T-cell (primary cell): Measurements from ENCODE around the gene THAP7. TPM values are rescaled to one million over a fixed set of nuclear protein-coding genes. Genes with fewer than 3 reads are reported as not detected.

Source experiments
- ATAC-seq, 4 experiments: fragments of 200-7000 bp in 3 of 4; fragments of 150-1000 bp in 1 of 4; cut with Tn5 transposase; replicated peaks in 1 of 4; 1 replicate in 3 of 4; 2 replicates in 1 of 4; pipeline ENCODE4 v1.10.0; 2021; ENCODE audit warnings: moderate library complexity in 3 of 4, mild to moderate bottlenecking in 2 of 4, moderate number of reproducible peaks in 1 of 4
- CTCF ChIA-PET, 2 donors: fragments of 300-600 bp; sonication (Branson Sonifier 250); formaldehyde crosslinking; loops; one replicate each; lab custom pipeline; 2022; ENCODE audit warnings: antibody characterized with exemption in 2 of 2; lab: Charles Lee
- POLR2A ChIA-PET, 2 donors: fragments of 300-600 bp; sonication (Branson Sonifier 250); formaldehyde crosslinking; loops; one replicate each; lab custom pipeline; 2022; ENCODE audit warnings: antibody characterized with exemption in 2 of 2; lab: Charles Lee
- DNase-seq, 35 experiments: peaks; one replicate each; pipeline versions ENCODE4 v3.0.0 to v3.0.0-alpha.2; 2013 to 2023
- H3K27ac ChIP-seq: one replicate; pipeline ENCODE4 v1.5.1; 2013; ENCODE audit warnings: low read length
- H3K27me3 ChIP-seq, 2 experiments: replicated peaks in 1 of 2; 1 replicate in 1 of 2; 2 replicates in 1 of 2; pipeline versions ENCODE4 v1.6.1 to v1.7.0; 2013; ENCODE audit warnings: low read length in 1 of 2, mixed read lengths in 1 of 2; ENCODE audit not compliant: control insufficient read depth in 2 of 2, insufficient read depth in 2 of 2; ENCODE audit errors: extremely low read depth in 1 of 2
- H3K36me3 ChIP-seq, 2 donors: 1 replicate in 1 of 2; 2 replicates in 1 of 2; pipeline versions ENCODE4 v1.6.1 to v1.7.0; 2013; ENCODE audit warnings: low read length in 1 of 2; ENCODE audit not compliant: control insufficient read depth in 2 of 2, insufficient read depth in 1 of 2; ENCODE audit errors: extremely low read depth in 1 of 2
- H3K4me1 ChIP-seq, 2 experiments: 1 replicate in 1 of 2; 2 replicates in 1 of 2; pipeline versions ENCODE4 v1.6.1 to v1.7.0; 2013; ENCODE audit warnings: low read length in 2 of 2, mixed read lengths in 1 of 2; ENCODE audit not compliant: insufficient read depth in 2 of 2, control insufficient read depth in 1 of 2; ENCODE audit errors: extremely low read depth in 1 of 2
- H3K4me3 ChIP-seq, 2 donors: 1 replicate in 1 of 2; 2 replicates in 1 of 2; pipeline versions ENCODE4 v1.5.1 to v1.7.0; 2013; ENCODE audit warnings: mild to moderate bottlenecking in 2 of 2, low read length in 1 of 2, moderate library complexity in 1 of 2; ENCODE audit not compliant: control insufficient read depth in 1 of 2; ENCODE audit errors: extremely low read depth in 1 of 2
- H3K9me3 ChIP-seq: 2 replicates; pipeline ENCODE4 v1.7.0; 2013
- H3K27ac Mint-ChIP-seq, 2 donors: one replicate each; pipeline ENCODE4 v1.8.0; 2020 to 2021; ENCODE audit warnings: mild to moderate bottlenecking in 2 of 2, mixed read lengths in 2 of 2
- H3K27me3 Mint-ChIP-seq, 2 donors: one replicate each; pipeline ENCODE4 v1.8.0; 2021 to 2022; ENCODE audit warnings: mixed read lengths in 2 of 2
- H3K36me3 Mint-ChIP-seq: one replicate; pipeline ENCODE4 v1.8.0; 2021; ENCODE audit warnings: mixed read lengths
- H3K4me1 Mint-ChIP-seq, 3 donors: one replicate each; pipeline ENCODE4 v1.8.0; 2020 to 2022; ENCODE audit warnings: mixed read lengths in 3 of 3, mild to moderate bottlenecking in 1 of 3
- H3K4me3 Mint-ChIP-seq, 3 donors: one replicate each; pipeline ENCODE4 v1.8.0; 2020 to 2022; ENCODE audit warnings: mild to moderate bottlenecking in 3 of 3, mixed read lengths in 3 of 3, moderate library complexity in 3 of 3
- H3K9me3 Mint-ChIP-seq, 3 donors: one replicate each; pipeline ENCODE4 v1.8.0; 2020 to 2022; ENCODE audit warnings: mixed read lengths in 3 of 3
- WGBS: methylation state at CpG from one replicate; pipeline ENCODE4 v1.1.5; 2013; ENCODE audit warnings: missing lambda C conversion rate; ENCODE audit not compliant: insufficient coverage; 5-methylcytosine and 5-hydroxymethylcytosine counted together
- total RNA-seq, 35 experiments: library from RNA in 6 of 35; stranded (reverse) in 6 of 35; fragments of 120-200 nt in 1 of 35; gene quantifications; one replicate each; pipeline versions ENCODE4 v1.2.1 to v1.2.4 and lab custom pipeline; 2013 to 2026

THAP7 gene
- total RNA-seq, 5 donors from 2014 or later (not counting 1 experiment from before 2014, with no cell fraction given), result 46.4 to 61.1 (median 56.8) TPM

DNA sequence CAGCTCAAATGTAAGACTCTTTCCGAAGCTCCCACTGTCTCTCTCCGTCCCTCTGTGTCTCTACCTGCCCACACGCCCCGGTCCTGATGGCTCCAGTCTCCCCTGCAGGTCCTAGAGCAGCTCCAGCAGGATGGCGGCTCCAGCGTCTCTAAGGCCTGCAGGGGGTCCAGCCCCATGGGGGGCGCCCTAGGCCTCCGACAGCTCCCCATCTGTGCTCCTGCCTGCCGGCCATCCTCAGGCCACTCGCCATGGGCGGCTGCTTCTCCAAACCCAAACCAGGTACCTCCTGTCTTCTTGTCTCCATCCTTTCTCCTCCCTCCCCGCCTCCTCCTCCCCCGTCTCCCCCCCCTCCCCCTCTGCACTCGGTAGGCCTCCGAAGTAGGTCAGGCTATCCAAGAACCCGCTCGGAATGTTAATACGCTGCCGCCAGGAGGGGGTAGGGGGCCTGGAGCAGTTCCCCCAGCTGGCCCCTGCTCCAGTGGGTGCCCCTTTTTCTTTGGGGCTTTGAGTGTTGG, 34.2 kb downstream of the THAP7 start:
- Histone ChIP-seq H3K4me1 (peaks cover 2 to 20% of the 10 kb centered on the region in 2 experiments), H3K9me3 (no peaks in the 10 kb centered on the region), H3K27me3 (peaks cover 2 to 31% of the 10 kb centered on the region in 2 experiments), H3K27ac (no peak overlapping the region), H3K4me3 (no peak overlapping the region), H3K36me3 (no peaks in the 10 kb centered on the region)
- ATAC-seq, result no peak
- no peak for DNase-seq
- H3K36me3 Mint-ChIP-seq, result no peaks in the 10 kb centered on the region
- ChIA-PET POLR2A (no interaction called here), CTCF (no interaction called here)
- H3K27me3 Mint-ChIP-seq, result peaks cover 8 to 11% of the 10 kb centered on the region in 2 donors
- H3K9me3 Mint-ChIP-seq, result no peaks in the 10 kb centered on the region
- peaks cover 9 to 12% (median 11%) of the 10 kb centered on the region in 3 donors for H3K4me1 Mint-ChIP-seq
- no peak overlapping the region for H3K27ac Mint-ChIP-seq
- 87% methylated on average over 11 of the region's 19 CpGs for WGBS
- H3K4me3 Mint-ChIP-seq, result no peak overlapping the region

DNA sequence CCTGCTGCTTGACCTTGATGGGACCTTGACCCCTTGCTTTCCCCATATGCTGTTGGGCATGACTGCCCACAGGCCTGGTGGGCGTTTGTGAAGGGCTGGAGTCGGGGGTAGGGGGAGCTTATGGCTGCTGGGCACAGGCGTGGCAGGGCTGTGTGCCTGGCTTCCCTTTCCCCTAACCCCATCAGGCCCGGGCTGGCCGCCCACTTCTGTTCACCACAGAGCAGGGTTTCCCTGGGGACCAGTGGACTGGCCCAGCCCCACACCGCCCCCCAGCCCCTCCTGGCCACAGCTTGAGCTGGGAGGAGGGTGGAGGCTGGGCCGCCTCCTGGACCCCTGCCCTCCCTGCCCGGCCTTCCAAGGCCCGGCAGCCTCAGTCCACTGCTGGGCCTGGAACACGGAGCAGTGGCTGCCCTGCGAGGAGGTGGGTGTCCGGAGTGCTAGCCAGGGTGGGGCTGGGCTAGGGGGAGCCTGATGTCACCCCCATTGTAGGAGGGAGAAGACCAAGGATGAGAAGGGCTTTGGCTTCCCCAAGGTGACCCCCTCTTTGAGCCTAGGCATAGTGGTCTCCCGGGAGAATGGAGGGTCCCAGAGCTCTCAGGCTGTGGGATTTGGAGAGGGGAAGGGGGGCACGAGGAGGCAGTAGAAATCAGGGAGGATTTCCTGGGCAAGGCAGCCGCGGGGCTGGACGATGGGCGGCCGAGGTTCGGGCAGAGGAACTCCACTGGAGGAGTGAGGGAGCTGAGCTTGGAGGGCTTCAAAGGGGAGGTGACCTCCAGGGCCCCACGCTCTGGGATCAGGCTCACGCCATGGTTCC, 34.8 kb downstream of the THAP7 start, which contains the start of gene AIFM3:
AIFM3 (plus strand) TSS at position 373 of the 814 bp plus-strand sequence. CDS start 690 bp downstream, outside the sequence.
- Mint-ChIP-seq H3K36me3 (no peaks in the 10 kb centered on the region), H3K4me1 (peaks cover 9 to 12% (median 12%) of the 10 kb centered on the region in 3 donors), H3K27me3 (peaks cover 8 to 11% of the 10 kb centered on the region in 2 donors), H3K27ac (no peak within 1 kb of the TSS), H3K9me3 (no peaks in the 10 kb centered on the region), H3K4me3 (peak within 1 kb of the TSS in 1 of 3 donors; percentile 49)
- H3K4me3 ChIP-seq, result no peak within 1 kb of the TSS
- 89% methylated on average over 13 of the region's 22 CpGs for WGBS
- ChIA-PET CTCF (interaction anchor here in 1 of 2 donors (0.6 kb wide), 1 partner anchor 60 kb away, joined by 5 read pairs; no protein-coding TSS in a partner anchor), POLR2A (no interaction called here)
- no peaks in the 10 kb centered on the region for H3K9me3 ChIP-seq
- H3K36me3 ChIP-seq, result no peaks in the 10 kb centered on the region
- no peak within 1 kb of the TSS for H3K27ac ChIP-seq
- no peak for ATAC-seq
- H3K4me1 ChIP-seq, result peaks cover 2 to 20% of the 10 kb centered on the region in 2 experiments
- DNase-seq, result no peak
- peaks cover 2 to 37% of the 10 kb centered on the region in 2 experiments for H3K27me3 ChIP-seq

DNA sequence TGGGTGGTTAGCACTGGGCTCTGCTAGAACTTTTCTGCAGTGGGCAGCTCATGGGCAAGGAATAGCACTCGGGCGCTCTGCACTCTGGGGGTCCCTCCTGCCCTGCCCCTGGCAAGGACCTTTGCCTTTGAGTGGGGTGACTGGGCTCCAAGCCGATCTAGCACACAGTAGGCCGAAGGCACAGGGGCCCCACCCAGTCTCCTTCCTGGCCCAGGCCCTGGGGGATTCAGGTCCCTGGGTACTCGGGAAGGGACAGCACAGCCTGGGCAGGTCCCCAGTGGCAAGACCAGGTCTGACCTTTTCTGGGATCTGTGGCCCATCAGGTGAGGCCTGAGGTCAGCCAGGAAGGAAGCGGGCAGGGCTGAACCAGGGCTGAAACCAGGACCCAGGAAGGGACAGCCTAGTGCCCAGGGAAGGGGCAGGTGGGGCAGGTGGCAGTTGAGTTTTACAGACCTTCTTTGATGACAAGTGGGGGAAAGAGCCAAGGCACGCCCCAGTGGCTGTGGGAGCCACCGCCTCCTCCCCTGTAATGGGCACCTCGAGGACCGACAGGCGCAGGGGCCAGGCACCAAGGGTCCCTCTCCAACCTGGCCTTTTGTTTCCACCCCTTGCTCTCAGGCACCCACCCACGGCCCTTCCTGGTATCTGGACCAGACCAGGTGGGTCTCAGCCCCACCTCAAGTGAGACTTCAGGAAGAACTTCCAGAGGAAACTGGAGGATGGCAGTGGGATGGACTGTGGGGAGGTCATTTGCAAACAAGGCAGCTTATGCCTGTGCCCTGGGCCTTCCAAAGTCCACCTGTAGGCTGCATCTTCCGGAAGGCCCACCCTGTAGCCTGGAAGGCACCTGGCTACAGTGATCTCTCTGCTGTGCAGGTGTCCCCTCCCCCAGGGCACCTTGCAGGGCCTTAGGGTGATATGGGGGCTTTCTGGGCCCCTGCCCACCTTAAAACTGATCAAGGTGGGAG, 35.7 kb downstream of the THAP7 start:
- H3K27ac ChIP-seq, result no peak overlapping the region
- no peak overlapping the region for H3K4me3 ChIP-seq
- Mint-ChIP-seq H3K27ac (no peak overlapping the region), H3K4me1 (peaks cover 12 to 17% (median 12%) of the 10 kb centered on the region in 3 donors), H3K36me3 (no peaks in the 10 kb centered on the region), H3K27me3 (peaks cover 8 to 14% of the 10 kb centered on the region in 2 donors), H3K9me3 (no peaks in the 10 kb centered on the region), H3K4me3 (peak overlapping the region; percentile 47 to 61 (median 49))
- no peak for ATAC-seq
- no peak for DNase-seq
- H3K9me3 ChIP-seq, result no peaks in the 10 kb centered on the region
- peaks cover 2 to 44% of the 10 kb centered on the region in 2 experiments for H3K27me3 ChIP-seq
- ChIA-PET POLR2A (interaction anchor here in 1 of 2 donors (0.5 kb wide), 1 partner anchor 46 kb away, joined by 4 read pairs; no protein-coding TSS in a partner anchor), CTCF (no interaction called here)
- 85% methylated on average over 12 of the region's 13 CpGs for WGBS
- H3K4me1 ChIP-seq, result peaks cover 2 to 20% of the 10 kb centered on the region in 2 experiments
- no peaks in the 10 kb centered on the region for H3K36me3 ChIP-seq

DNA sequence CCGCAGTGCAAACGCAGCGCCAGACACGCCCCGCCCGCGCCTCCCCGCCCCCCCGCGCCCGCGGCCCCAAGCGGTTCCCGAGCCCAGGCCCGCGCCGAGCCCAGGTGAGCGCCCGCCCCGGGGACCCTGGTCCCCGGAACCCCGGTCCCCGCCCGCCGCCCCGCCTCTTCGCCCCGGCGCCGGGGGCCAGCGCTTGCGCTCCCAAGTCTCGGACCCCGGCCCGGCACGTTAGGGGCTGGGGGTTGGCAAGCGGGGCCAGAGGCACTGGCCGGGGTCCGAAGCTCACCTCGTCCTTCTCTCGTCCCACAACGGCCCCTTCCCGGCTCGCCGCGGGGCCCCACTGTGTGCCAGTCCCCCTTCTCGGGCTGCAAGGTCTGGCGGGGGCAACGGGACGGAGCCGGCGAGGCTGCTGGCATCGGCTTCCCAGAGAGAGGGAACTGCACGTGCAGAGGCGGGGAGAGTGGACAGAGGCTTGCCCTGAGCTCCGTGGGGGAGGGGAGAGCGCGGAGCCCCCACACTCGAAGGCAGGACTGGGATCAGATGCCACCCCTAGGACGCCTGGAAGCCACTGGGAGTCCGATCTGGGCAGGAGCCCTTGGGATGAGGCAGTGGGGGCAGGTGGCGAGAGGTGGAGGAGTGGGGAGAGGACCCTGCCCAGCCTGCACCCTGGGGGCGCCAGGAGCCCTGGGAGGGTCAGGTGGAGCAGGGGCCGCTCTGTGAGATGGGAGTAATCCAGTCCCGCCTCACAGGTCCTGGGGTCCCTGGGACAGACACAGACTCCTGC, 36.6 kb downstream of the THAP7 start:
- peaks cover 2 to 20% of the 10 kb centered on the region in 2 experiments for H3K4me1 ChIP-seq
- peaks cover 2 to 48% of the 10 kb centered on the region in 2 experiments for H3K27me3 ChIP-seq
- DNase-seq (peak in 1 of 35 experiments; percentile 26), ATAC-seq (peak; percentile 33 to 66 (median 57))
- Mint-ChIP-seq H3K27me3 (peaks cover 13 to 19% of the 10 kb centered on the region in 2 donors), H3K4me3 (peak overlapping the region; percentile 47 to 80 (median 61)), H3K36me3 (no peaks in the 10 kb centered on the region), H3K4me1 (peaks cover 12 to 17% (median 12%) of the 10 kb centered on the region in 3 donors), H3K9me3 (no peaks in the 10 kb centered on the region), H3K27ac (no peak overlapping the region)
- no peak overlapping the region for H3K27ac ChIP-seq
- no peaks in the 10 kb centered on the region for H3K36me3 ChIP-seq
- CTCF ChIA-PET, result no interaction called here
- 15% methylated on average over 58 of the region's 65 CpGs for WGBS
- POLR2A ChIA-PET, result no interaction called here
- peak overlapping the region; percentile 12 to 51 for H3K4me3 ChIP-seq
- H3K9me3 ChIP-seq, result no peaks in the 10 kb centered on the region

DNA sequence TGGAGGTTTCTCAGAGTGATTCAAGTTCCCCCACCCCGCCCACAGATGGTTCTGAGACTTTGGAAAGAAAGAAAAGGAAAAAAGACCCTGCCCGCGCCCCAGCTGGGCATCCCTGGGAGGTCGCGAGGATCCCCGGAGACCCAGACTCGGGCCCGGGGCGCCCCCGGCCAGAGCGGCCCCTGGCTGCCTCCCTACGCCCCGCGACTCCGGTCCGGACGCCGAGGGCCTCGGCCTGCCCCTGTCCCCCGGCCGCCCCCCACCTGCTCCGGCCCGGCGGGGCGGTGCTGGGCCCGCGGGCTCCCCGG, 37.2 kb downstream of the THAP7 start:
- H3K4me3 ChIP-seq, result peak overlapping the region; percentile 24 to 59
- H3K27me3 Mint-ChIP-seq, result peaks cover 17 to 24% of the 10 kb centered on the region in 2 donors
- peak overlapping the region; percentile 71 to 80 (median 73) for H3K4me3 Mint-ChIP-seq
- 2% methylated on average over 27 of the region's 28 CpGs for WGBS
- H3K27ac Mint-ChIP-seq, result peak overlapping the region in 1 of 2 donors; percentile 66
- ChIA-PET CTCF (no interaction called here), POLR2A (no interaction called here)
- peaks cover 2 to 20% of the 10 kb centered on the region in 2 experiments for H3K4me1 ChIP-seq
- DNase-seq, result no peak
- H3K9me3 Mint-ChIP-seq, result no peaks in the 10 kb centered on the region
- H3K27ac ChIP-seq, result no peak overlapping the region
- H3K36me3 ChIP-seq, result no peaks in the 10 kb centered on the region
- H3K36me3 Mint-ChIP-seq, result no peaks in the 10 kb centered on the region
- peaks cover 2 to 53% of the 10 kb centered on the region in 2 experiments for H3K27me3 ChIP-seq
- H3K4me1 Mint-ChIP-seq, result peaks cover 12 to 17% (median 12%) of the 10 kb centered on the region in 3 donors
- H3K9me3 ChIP-seq, result no peaks in the 10 kb centered on the region
- ATAC-seq, result no peak
